GM10248 (cell line): Measurements from ENCODE around the gene PSME3IP1.

ENCODE experiments used
- CTCF ChIA-PET: fragments of 300-600 bp; sonication (Branson Sonifier 250); formaldehyde crosslinking; extraction: SDS; loops from one replicate; lab custom pipeline; 2021; ENCODE audit warnings: antibody characterized with exemption; lab: Yijun Ruan, JAX
- POLR2A ChIA-PET: fragments of 350-650 bp; sonication (Branson Sonifier 250); formaldehyde crosslinking; extraction: SDS; loops from one replicate; lab custom pipeline; 2020; ENCODE audit warnings: antibody characterized with exemption; lab: Yijun Ruan, JAX
- DNase-seq: peaks from one replicate; pipeline ENCODE4 v3.0.0; 2012; ENCODE audit errors: extremely low spot score
- TF ChIP-seq, protein P1 (sequence below): IDR thresholded peaks from 2 replicates; pipeline ENCODE4 v1.5.1; 2012; ENCODE audit warnings: mild to moderate bottlenecking, low read depth; ENCODE audit errors: extremely low read depth, missing control alignments, control extremely low read depth

PSME3IP1 gene, protein sequence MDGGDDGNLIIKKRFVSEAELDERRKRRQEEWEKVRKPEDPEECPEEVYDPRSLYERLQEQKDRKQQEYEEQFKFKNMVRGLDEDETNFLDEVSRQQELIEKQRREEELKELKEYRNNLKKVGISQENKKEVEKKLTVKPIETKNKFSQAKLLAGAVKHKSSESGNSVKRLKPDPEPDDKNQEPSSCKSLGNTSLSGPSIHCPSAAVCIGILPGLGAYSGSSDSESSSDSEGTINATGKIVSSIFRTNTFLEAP

DNA sequence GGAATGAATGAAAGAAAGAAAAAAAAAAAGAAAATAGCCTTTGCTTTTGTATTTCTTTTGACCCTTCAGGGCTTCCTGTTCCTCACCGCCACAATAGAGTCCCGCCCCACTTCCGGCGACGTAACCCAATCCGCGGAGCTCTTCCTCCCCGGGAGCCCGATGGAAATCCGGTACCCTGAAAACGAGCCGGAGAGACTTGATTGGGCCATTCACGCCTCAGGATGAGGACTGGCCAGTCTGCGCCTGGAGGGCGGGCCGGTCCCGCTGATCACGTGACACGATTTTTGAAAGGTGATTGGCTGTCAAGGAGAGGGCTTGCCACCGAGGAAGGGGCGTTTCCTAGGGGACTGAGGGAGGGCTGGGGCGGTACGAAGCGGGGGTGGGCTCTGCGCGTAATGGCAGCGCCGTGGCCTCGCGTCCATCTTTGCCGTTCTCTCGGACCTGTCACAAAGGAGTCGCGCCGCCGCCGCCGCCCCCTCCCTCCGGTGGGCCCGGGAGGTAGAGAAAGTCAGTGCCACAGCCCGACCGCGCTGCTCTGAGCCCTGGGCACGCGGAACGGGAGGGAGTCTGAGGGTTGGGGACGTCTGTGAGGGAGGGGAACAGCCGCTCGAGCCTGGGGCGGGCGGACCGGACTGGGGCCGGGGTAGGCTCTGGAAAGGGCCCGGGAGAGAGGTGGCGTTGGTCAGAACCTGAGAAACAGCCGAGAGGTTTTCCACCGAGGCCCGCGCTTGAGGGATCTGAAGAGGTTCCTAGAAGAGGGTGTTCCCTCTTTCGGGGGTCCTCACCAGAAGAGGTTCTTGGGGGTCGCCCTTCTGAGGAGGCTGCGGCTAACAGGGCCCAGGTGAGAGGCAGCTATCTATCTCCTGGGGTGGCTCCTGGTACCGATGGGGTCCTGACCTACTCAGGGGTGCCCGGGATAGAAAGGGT, at the start of gene PSME3IP1, which contains the start of gene RSPRY1:
PSME3IP1 (minus strand) TSS at position 95 of the 927 bp plus-strand sequence. CDS start 12,185 bp downstream, outside the sequence.
RSPRY1 (plus strand) TSS at position 385 of the 927 bp plus-strand sequence. CDS start 18,330 bp downstream, outside the sequence.
- peak; percentile 100 for DNase-seq
- ChIA-PET POLR2A (interaction anchor here (0.5 to 0.7 kb wide), 4 partner anchors 25 to 381 kb away, joined by 3 to 7 read pairs (median 3); no protein-coding TSS in a partner anchor), CTCF (interaction anchor here (0.7 to 2.1 kb wide), 4 partner anchors 11 to 114 kb away, joined by 3 to 5 read pairs (median 3); no protein-coding TSS in a partner anchor)
- TF ChIP-seq, protein P1, sequence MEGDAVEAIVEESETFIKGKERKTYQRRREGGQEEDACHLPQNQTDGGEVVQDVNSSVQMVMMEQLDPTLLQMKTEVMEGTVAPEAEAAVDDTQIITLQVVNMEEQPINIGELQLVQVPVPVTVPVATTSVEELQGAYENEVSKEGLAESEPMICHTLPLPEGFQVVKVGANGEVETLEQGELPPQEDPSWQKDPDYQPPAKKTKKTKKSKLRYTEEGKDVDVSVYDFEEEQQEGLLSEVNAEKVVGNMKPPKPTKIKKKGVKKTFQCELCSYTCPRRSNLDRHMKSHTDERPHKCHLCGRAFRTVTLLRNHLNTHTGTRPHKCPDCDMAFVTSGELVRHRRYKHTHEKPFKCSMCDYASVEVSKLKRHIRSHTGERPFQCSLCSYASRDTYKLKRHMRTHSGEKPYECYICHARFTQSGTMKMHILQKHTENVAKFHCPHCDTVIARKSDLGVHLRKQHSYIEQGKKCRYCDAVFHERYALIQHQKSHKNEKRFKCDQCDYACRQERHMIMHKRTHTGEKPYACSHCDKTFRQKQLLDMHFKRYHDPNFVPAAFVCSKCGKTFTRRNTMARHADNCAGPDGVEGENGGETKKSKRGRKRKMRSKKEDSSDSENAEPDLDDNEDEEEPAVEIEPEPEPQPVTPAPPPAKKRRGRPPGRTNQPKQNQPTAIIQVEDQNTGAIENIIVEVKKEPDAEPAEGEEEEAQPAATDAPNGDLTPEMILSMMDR: no peak

DNA sequence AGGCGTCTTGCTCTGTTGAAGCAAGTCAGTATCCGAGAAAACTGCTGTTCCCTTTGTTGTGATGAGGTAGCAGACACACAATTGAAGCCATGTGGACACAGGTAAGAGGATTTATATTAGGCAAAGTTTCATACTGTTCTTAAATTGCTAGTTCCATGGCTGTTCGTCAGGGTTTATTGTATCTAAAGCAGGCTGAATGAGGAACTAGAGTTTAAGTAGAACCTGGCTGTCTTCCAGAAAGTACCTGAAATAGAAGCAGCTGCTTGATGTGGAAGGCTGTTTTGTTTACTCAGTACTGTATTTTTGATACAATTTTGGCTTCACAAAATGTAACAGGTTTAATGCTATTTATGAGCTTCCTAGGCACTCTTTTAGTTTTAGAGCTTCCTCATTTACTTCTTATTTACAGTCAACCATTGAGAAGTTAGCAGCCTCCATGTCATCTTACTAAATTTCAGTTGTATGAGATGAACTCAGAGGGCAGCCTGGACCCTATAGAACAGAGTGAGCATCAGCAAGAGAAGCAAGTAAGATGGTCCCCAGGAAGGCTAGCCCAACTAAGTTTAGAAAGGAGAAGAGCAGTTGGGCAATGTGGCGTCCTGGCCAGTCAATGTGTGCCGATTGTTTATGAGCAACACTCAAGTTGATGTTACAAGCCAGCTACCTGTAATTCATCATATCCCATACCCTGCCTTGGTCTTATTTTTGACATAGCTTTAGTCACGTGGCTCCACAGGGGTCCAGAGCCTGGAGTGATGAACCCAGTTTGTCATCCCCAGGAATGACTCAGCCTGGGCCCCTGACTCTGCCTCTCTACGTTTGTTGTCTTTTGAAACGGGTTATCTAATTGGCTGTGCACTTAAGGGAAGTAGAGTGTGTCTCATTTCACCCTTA, 49.5 kb upstream of the PSME3IP1 start:
- POLR2A ChIA-PET: no interaction called here
- DNase-seq: peak; percentile 29
- CTCF ChIA-PET: interaction anchor here (0.9 to 1.5 kb wide), 11 partner anchors 8 to 52 kb away, joined by 3 to 4 read pairs (median 3); partner anchors contain the start of gene ARL2BP
- TF ChIP-seq, protein P1: no peak

DNA sequence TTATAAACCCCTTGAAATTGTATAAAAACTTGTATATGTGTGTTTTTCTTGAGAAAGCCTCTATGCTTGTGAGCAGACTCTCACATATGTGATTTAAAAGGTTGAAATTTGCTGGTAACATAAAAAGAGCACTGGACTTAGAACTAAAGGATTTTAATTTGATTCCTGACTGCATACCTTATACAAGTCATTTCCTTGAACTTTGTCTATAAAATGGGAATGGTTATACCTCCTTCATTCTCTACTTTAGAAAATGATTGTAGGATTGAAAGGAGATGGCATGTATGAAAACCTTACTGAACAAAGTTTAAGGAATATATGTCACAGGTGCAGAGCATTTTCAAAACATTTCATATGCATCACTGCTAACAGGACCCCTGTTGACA, 48.9 kb upstream of the PSME3IP1 start:
- TF ChIP-seq, protein P1: no peak
- no peak for DNase-seq
- ChIA-PET CTCF (interaction anchor here (0.9 to 1.5 kb wide), 2 partner anchors 15 to 29 kb away, joined by 3 read pairs; no protein-coding TSS in a partner anchor), POLR2A (no interaction called here)

DNA sequence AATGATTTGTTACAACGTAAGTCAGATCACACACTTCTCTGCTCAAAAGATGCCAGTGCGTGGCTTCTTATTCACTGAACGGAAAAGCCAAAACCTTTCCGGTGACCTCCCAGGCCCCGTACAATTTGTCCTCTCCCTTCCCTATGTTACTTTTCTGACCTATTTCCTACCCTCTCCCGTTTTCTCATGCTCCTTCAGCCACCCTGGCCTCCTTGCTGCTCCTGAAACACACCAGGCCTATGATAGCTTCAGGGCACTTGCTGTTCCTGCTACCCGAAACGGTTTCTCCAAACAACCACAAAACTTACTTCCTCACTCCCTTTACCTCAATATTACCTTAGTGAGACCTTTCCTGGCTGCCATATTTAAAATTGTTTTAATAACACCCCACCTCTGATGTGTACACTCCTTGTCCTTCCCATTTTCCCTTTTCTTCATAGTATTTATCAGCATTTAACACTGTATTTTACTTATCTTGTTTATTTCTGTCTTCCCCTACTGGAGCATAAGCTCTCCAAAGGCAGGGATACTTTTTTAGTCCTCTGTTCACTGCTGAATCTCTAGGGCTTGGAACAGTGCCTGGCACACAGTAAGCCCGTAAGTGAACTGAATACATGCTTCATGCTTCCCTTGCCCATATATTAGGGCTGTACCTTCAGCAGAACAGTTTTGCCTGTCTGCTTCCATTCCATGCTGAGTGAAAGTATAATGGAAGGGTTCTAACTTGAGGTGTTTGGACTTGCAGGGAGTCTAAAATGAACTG, 48.3 kb upstream of the PSME3IP1 start:
- CTCF ChIA-PET: no interaction called here
- TF ChIP-seq, protein P1: no peak

DNA sequence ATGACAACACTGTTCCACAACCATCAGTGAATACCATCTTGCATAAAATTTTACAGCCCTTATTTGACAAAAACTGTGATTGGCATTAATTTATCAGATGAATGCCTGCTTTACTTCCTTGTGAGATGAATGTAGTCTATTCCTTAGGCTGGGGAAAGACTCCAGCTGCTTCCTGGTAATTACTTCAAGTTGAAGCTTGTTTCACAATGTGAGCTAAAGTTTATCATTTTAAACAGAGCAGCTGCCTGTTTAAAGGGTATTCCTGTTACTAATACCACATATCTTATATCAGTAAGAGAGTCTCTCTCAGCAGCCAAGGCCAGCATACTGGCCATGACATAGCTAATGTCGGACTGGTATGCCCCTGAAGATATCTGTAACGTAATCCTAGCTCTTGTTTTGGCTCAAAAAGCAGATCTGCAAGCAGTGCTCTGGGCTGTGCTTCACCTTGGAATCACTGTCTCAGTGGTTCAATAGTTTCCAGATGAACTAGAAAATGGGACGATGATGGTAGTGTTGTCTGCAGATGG, 46.0 kb upstream of the PSME3IP1 start:
- CTCF ChIA-PET: interaction anchor here (1.7 kb wide), 1 partner anchor 9 kb away, joined by 3 read pairs; no protein-coding TSS in a partner anchor
- DNase-seq: no peak
- POLR2A ChIA-PET: no interaction called here
- TF ChIP-seq, protein P1: no peak

More for the DNA sequence above, 48.3 kb upstream of the PSME3IP1 start:
- POLR2A ChIA-PET: no interaction called here
- DNase-seq: no peak
